Stimulated activated effector memory CD8-positive, alpha-beta T cell treated with anti-CD3 and anti-CD28 coated beads, Interleukin-12 subunit alpha, Interleukin-12 subunit beta, amount 100 ng/mL, for 72 hours (primary cell): ENCODE measurements around the gene MUCL3.

Source experiments
- ATAC-seq: fragments of 150-1000 bp; cut with Tn5 transposase; 2 replicates; pipeline ENCODE4 v1.10.0; 2021
- DNase-seq, 2 donors: peaks; one replicate each; pipeline ENCODE4 v3.0.0; 2021 to 2022; ENCODE audit warnings: low spot score in 2 of 2
- H3K27ac Mint-ChIP-seq: one replicate; pipeline ENCODE4 v1.8.0; 2022; ENCODE audit warnings: mild to moderate bottlenecking, mixed read lengths
- H3K36me3 Mint-ChIP-seq: one replicate; pipeline ENCODE4 v1.8.0; 2022; ENCODE audit warnings: mild to moderate bottlenecking, mixed read lengths
- H3K4me1 Mint-ChIP-seq: one replicate; pipeline ENCODE4 v1.8.0; 2022; ENCODE audit warnings: mixed read lengths
- H3K4me3 Mint-ChIP-seq: one replicate; pipeline ENCODE4 v1.8.0; 2022; ENCODE audit warnings: mild to moderate bottlenecking, mixed read lengths
- H3K9me3 Mint-ChIP-seq: one replicate; pipeline ENCODE4 v1.8.0; 2022; ENCODE audit warnings: mixed read lengths

Gene MUCL3

DNA sequence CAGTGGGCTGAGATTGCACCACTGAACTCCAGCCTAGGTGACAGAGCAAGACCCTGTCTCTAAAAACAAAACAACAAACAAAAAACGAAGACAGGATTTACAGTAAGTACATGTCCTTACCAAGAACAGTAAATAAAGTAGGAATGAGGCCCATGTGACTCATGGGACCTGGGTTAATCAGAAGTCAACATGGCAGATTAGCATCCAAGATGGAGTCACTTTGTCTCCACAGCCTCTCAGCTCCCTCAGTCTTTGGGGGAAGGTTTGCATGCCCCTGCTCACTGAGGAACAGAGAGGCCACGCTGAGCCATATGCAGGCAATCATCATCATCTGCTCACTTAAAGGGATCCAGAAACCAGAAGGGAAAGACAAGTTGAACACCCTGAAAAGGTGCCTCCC, 61.7 kb downstream of the MUCL3 start:
- Mint-ChIP-seq H3K9me3 (no peaks in the 10 kb centered on the region), H3K4me1 (no peaks in the 10 kb centered on the region), H3K27ac (no peak overlapping the region), H3K36me3 (no peaks in the 10 kb centered on the region), H3K4me3 (no peak overlapping the region)
- DNase-seq = no peak
- ATAC-seq = no peak
